Activated naive CD8-positive, alpha-beta T cell (primary cell): ENCODE measurements around the gene B4GALNT1.
A peak's percentile ranks its signal among the peaks of the same experiment; 100 is the strongest.

ENCODE experiments used
- H3K27ac Mint-ChIP-seq: one replicate; pipeline ENCODE4 v1.8.0; 2021; ENCODE audit warnings: mixed read lengths
- H3K27me3 Mint-ChIP-seq: one replicate; pipeline ENCODE4 v1.8.0; 2021; ENCODE audit warnings: mixed read lengths
- H3K36me3 Mint-ChIP-seq: one replicate; pipeline ENCODE4 v1.8.0; 2021; ENCODE audit warnings: mixed read lengths
- H3K4me1 Mint-ChIP-seq: one replicate; pipeline ENCODE4 v1.8.0; 2021; ENCODE audit warnings: low read depth, mixed read lengths
- H3K4me3 Mint-ChIP-seq: one replicate; pipeline ENCODE4 v1.8.0; 2021; ENCODE audit warnings: mild to moderate bottlenecking, mixed read lengths
- H3K9me3 Mint-ChIP-seq: one replicate; pipeline ENCODE4 v1.8.0; 2021; ENCODE audit warnings: low read depth, mixed read lengths

The B4GALNT1 gene

GRCh38 chr12:57610554-57611107, 22.4 kb downstream of the B4GALNT1 start:
- Mint-ChIP-seq H3K4me1 (peaks cover 15% of the 10 kb centered on the region), H3K36me3 (no peaks in the 10 kb centered on the region), H3K27ac (no peak overlapping the region), H3K4me3 (peak overlapping the region; percentile 81), H3K9me3 (no peaks in the 10 kb centered on the region), H3K27me3 (no peaks in the 10 kb centered on the region)

DNA sequence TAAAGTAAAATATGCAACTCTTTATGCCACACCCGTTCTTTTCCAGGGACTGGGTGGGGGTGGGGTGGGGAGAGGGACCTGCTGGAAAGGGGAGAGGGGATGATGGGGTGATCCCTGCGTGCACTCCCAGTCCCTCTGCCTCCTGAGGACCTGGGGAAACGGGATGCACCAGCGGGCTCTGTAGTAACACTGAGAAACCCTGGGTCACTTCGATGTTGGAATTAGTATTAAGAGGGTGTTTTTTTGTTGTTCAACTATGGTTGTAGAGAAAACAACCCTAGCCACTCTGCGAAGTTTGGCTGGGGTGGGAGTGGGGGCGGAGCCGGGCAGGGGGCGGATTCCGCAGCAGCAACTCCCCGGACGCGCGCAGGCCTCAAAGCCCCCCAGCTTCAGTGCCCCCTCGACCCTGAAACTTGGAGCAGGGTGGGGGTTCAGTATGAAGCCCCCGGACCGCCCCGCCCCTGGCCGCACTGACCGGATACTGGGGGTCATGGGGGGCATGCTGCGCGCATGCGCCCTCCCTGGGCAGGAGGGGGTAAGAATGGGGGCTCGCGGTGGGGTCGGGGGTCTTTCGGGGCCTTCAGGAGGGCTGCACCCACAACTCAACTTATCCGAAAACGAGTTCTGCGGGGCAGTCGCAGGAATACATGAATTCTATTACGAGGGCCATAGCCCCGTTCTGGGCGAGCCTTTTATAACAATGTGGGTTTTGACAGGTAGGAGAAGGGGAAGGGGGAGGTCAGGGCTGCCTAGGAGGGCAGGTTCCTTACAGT, 23.0 kb downstream of the B4GALNT1 start:
- Mint-ChIP-seq H3K27ac (no peak overlapping the region), H3K27me3 (no peaks in the 10 kb centered on the region)

DNA sequence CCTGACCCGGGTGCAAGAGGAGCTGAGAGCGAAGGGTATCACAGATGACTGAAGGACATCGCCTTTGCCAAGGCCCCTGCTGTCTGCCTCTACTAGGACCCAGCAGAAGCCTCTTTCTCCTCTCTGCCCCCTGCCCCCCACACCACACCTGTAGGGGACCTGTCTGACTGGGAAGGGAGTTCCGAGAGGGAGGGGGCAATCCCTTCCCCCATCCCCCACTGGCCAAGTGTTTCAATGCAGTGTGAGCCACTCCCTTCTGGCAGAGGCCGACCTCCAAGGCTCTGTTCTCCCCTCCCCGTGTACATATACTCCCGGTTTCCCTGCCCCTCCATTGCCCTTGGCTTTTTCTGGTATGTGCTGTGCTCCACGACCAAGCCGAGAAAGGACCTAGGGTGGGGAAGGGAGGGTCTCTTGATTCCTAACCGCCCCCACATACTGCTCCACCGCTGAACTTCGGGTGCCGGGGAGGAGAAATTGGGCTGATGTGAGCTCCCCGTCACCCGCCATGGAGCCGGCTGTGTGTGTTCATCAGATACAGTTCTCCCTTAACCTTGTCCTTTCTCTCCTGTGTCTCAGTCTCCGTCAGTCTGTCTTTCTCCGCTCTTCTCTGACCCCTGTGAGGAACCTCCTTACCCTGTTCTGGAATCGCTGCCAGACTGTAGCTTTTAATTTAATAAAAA, 23.8 kb downstream of the B4GALNT1 start:
- H3K9me3 Mint-ChIP-seq, result no peaks in the 10 kb centered on the region
- no peak overlapping the region for H3K4me3 Mint-ChIP-seq
- H3K36me3 Mint-ChIP-seq, result no peaks in the 10 kb centered on the region
- H3K27me3 Mint-ChIP-seq, result no peaks in the 10 kb centered on the region
- H3K4me1 Mint-ChIP-seq, result peaks cover 24% of the 10 kb centered on the region
- no peak overlapping the region for H3K27ac Mint-ChIP-seq

More for the DNA sequence above, 23.0 kb downstream of the B4GALNT1 start:
- Mint-ChIP-seq H3K4me3 (peak overlapping the region; percentile 81), H3K36me3 (no peaks in the 10 kb centered on the region), H3K4me1 (peaks cover 21% of the 10 kb centered on the region), H3K9me3 (no peaks in the 10 kb centered on the region)

DNA sequence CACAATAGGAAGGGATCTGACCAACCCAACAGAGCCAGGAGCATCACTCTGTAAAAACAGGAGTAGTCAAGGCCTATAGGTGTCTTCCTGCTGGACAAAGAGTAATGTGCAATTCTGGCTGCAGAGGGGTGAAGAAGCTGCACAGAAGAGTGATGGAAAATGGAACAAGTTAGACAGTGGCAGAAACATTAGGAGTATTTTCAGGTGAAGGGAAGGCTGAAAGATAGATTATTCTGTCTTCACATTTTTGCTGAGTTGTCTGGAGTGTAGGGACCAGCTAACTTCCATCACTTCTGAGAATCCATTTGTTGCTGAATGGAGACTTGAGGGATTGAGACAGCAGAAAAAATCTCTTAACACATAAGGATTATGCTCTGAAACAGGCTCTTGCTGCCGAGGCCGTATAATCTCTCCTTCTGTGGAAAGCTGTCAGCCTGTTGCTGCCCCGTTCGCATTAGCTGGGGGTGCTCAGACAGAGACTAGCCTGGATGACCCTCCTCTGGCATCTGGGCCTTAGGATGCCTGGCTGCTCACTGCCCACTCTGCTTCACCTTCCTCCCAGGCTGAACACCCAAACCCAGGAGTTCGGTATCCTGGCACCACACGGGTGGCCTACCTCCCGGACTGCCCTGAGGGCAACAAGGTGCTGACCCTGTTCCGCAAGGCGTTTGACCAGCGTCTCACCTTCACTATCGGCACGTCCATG, 24.9 kb downstream of the B4GALNT1 start:
- no peak overlapping the region for H3K27ac Mint-ChIP-seq
- no peaks in the 10 kb centered on the region for H3K36me3 Mint-ChIP-seq
- H3K27me3 Mint-ChIP-seq, result no peaks in the 10 kb centered on the region
- peaks cover 35% of the 10 kb centered on the region for H3K4me1 Mint-ChIP-seq
- no peak overlapping the region for H3K4me3 Mint-ChIP-seq
- H3K9me3 Mint-ChIP-seq, result no peaks in the 10 kb centered on the region

DNA sequence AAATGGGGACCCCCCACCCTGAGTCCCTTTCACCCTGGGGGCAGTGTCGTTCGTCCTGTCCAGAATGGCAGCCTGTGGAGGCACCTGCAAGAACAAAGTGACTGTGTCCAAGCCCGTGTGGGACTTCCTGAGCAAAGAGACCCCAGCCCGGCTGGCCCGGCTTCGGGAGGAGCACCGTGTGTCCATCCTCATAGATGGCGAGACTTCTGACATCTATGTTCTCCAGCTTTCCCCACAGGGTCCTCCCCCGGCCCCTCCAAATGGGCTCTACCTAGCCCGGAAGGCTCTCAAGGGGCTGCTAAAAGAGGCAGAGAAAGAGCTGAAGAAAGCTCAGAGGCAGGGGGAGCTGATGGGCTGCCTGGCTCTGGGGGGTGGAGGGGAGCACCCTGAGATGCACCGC, 26.2 kb downstream of the B4GALNT1 start:
- H3K27ac Mint-ChIP-seq, result no peak overlapping the region
- H3K4me1 Mint-ChIP-seq, result peaks cover 37% of the 10 kb centered on the region
- H3K9me3 Mint-ChIP-seq, result no peaks in the 10 kb centered on the region
- peaks cover 7% of the 10 kb centered on the region for H3K36me3 Mint-ChIP-seq
- H3K27me3 Mint-ChIP-seq, result no peaks in the 10 kb centered on the region
- H3K4me3 Mint-ChIP-seq, result peak overlapping the region; percentile 33

DNA sequence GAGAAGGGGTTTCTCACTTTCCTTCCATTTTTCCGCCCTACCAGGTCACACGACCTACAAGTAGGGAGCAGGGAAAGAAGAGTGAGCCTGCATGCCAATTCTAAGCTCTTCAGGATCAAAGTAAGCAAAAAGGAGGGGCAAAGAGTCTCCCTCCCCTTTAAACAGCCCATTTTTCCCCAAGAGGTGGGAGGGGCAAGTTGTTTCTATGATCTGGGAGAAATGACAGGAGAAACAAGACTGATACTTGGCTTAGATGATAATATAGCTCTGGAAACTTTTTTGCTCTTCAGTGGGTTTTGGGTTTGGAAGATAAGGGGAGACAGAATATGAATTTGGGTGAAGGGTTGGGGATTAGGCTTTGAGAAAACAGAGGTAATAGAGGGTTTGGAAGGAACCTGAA, 26.6 kb downstream of the B4GALNT1 start:
- Mint-ChIP-seq H3K27me3 (no peaks in the 10 kb centered on the region), H3K36me3 (peaks cover 7% of the 10 kb centered on the region), H3K4me3 (peak overlapping the region; percentile 33), H3K9me3 (no peaks in the 10 kb centered on the region), H3K4me1 (peaks cover 36% of the 10 kb centered on the region), H3K27ac (no peak overlapping the region)

GRCh38 chr12:57605811-57606311, 27.1 kb downstream of the B4GALNT1 start:
- Mint-ChIP-seq H3K36me3 (peaks cover 7% of the 10 kb centered on the region), H3K9me3 (no peaks in the 10 kb centered on the region), H3K27me3 (no peaks in the 10 kb centered on the region), H3K4me1 (peaks cover 35% of the 10 kb centered on the region), H3K27ac (peak overlapping the region; percentile 86), H3K4me3 (peak overlapping the region; percentile 86)

DNA sequence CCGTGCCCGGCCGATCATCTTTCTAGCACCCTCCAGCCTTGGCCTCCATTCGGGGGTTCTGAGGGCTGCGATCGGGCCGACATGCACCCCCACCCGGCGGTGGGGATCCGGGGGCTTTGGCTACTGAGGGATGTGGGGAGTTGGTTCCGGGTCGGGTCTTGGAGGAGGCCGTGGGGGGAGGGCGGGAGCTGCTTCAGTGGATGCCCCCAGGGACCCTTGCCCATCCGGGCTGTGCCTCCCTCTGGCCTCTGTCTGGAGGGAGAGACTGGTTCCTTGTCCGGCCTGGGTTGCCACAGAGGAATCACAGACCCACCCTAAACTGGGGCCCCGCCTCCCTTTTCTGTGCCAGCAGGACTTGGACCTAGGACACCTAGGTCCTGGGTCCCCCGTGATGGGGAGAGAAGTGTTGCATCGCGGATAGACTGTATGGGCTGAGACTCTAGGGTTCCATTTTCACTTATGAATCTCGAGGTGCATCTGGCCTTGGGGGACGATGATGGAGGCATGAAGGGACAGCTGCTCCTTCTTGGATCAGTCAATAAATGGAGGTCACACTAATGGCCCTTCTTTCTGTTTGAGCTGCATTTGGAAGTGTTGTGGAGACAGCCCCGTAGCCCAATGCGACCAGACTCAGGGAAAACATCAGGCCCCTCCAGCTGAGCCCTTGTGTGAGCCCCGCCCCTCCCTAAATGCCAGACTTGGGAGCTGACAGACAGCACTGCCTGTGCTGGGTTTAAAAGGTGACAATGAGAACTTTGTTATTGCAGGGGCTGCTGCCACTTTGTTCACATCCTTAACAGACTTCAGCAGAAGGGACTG, 27.8 kb downstream of the B4GALNT1 start:
- Mint-ChIP-seq H3K27ac (peak overlapping the region; percentile 86), H3K9me3 (no peaks in the 10 kb centered on the region), H3K4me3 (peak overlapping the region; percentile 86), H3K36me3 (peaks cover 7% of the 10 kb centered on the region), H3K27me3 (no peaks in the 10 kb centered on the region), H3K4me1 (peaks cover 29% of the 10 kb centered on the region)

DNA sequence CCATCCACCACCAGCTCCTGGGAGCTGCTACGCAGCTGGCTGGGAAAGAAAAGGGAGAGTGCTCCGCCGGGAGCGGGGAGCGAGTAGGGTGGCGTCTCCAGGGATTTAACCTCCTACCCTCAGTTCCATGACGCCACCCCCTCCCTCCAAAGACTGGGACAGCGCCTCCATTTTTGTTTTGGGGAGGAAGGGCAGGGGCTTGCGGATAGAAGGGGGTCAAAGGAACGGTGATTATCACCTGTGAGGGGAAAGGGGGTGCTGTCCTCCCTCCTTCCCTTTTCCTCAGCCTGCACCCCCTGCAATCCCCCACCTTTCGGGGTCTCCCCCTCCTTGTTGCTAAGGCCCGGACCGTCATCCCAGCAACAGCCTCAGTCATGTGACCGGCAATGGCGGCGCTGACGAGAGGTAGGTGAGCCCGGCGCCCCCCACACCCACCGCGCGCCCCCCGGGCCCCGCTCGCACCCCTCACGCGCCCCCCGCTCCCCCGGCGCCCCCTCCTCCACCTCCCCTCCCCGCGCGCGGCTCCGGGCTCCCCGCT, 28.5 kb downstream of the B4GALNT1 start, which contains the start of gene DTX3:
Gene DTX3 (plus strand): TSS at position 371 of the 538 bp plus-strand sequence. CDS start 1,694 bp downstream, outside the sequence.
- H3K36me3 Mint-ChIP-seq, result peaks cover 7% of the 10 kb centered on the region
- H3K4me3 Mint-ChIP-seq, result peak within 1 kb of the TSS; percentile 86
- peak within 1 kb of the TSS; percentile 86 for H3K27ac Mint-ChIP-seq
- H3K4me1 Mint-ChIP-seq, result peaks cover 28% of the 10 kb centered on the region
- H3K9me3 Mint-ChIP-seq, result no peaks in the 10 kb centered on the region
- no peaks in the 10 kb centered on the region for H3K27me3 Mint-ChIP-seq

DNA sequence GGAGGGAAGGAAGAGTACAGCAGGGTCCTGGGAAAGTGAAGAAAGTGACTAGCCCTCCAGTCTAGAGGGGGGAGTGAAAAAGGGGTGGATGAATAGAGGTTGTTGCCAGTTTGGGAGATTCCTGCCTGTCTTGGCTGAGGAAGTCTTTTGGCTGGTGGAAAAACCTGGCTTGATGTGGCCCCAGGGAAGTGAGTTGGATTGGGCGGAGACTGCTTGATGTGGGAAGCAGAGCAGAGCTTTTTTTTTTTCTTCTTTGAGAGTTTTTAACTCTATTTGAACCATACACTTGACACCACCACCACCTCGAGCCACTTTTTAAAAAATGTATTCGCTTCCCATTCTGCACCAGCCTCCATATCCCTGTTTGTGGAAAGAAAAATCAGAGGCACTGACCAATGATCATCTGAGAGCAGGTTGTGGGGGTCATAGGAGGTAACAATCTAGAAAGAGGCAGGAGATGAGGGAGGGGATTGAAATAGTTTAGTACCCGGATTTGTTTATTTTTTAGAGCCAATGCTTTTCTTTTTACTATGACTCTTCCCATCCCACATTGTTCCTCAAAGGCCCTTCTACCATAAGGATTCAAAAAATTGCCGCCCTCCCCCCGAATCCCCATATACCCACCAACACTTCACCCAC, 29.1 kb downstream of the B4GALNT1 start:
- peak overlapping the region; percentile 86 for H3K4me3 Mint-ChIP-seq
- H3K36me3 Mint-ChIP-seq, result peaks cover 7% of the 10 kb centered on the region
- H3K27me3 Mint-ChIP-seq, result no peaks in the 10 kb centered on the region
- peak overlapping the region; percentile 75 for H3K27ac Mint-ChIP-seq
- peaks cover 28% of the 10 kb centered on the region for H3K4me1 Mint-ChIP-seq
- no peaks in the 10 kb centered on the region for H3K9me3 Mint-ChIP-seq

- Mint-ChIP-seq H3K27me3 (no peaks in the 10 kb centered on the region), H3K9me3 (no peaks in the 10 kb centered on the region), H3K4me3 (peak overlapping the region; percentile 86), H3K36me3 (peaks cover 7% of the 10 kb centered on the region), H3K4me1 (peaks cover 28% of the 10 kb centered on the region), H3K27ac (peak overlapping the region; percentile 75)
Measured at GRCh38 chr12:57603324-57603723, 29.7 kb downstream of the B4GALNT1 start.

GRCh38 chr12:57602544-57602943, 30.5 kb downstream of the B4GALNT1 start:
- H3K36me3 Mint-ChIP-seq, result peaks cover 7% of the 10 kb centered on the region

GRCh38 chr12:57600395-57600794, 32.6 kb downstream of the B4GALNT1 start:
- H3K4me3 Mint-ChIP-seq, result no peak overlapping the region
- no peaks in the 10 kb centered on the region for H3K9me3 Mint-ChIP-seq
- H3K36me3 Mint-ChIP-seq, result peaks cover 7% of the 10 kb centered on the region
- no peaks in the 10 kb centered on the region for H3K27me3 Mint-ChIP-seq
- H3K27ac Mint-ChIP-seq, result no peak overlapping the region
- H3K4me1 Mint-ChIP-seq, result peaks cover 22% of the 10 kb centered on the region

More at GRCh38 chr12:57602544-57602943, 30.5 kb downstream of the B4GALNT1 start:
- H3K27ac Mint-ChIP-seq, result no peak overlapping the region
- peaks cover 28% of the 10 kb centered on the region for H3K4me1 Mint-ChIP-seq
- H3K27me3 Mint-ChIP-seq, result no peaks in the 10 kb centered on the region
- no peaks in the 10 kb centered on the region for H3K9me3 Mint-ChIP-seq
- no peak overlapping the region for H3K4me3 Mint-ChIP-seq
